ENCODE data around the gene C1orf159. TPM values are rescaled to one million over a fixed set of nuclear protein-coding genes. Genes with fewer than 3 reads are reported as not detected.
A peak's percentile ranks its signal among the peaks of the same experiment; 100 is the strongest.

Gene C1orf159
- total and polyA plus RNA-seq, 9 of the 15 experiments (the other 6 are each of a cell fraction or from before 2014, with no cell fraction given), result 0.28 to 54.9 (median 10.6) TPM

- in situ Hi-C loops (cut with MboI), result no loop called here
Measured at GRCh38 chr1:1085171-1085841, 30.6 kb downstream of the C1orf159 start.

GRCh38 chr1:1084372-1085170, 31.3 kb downstream of the C1orf159 start:
- peaks cover 24% of the 10 kb centered on the region; the same call in 1 of the 3 replicates for H3K36me3 ChIP-seq (ENCODE audit: control insufficient read depth, insufficient read depth, low read length)
- ChIA-PET POLR2A (no interaction called here), CTCF (ENCODE audit: low intra/inter-chr PET ratio) (no interaction called here)
- H3K4me1 ChIP-seq (replicated peaks in 1 of 2; ENCODE audit: control insufficient read depth in 2 of 2, insufficient read depth in 2 of 2, low read length in 2 of 2), result peaks cover 8 to 85% of the 10 kb centered on the region in 2 experiments
- in situ Hi-C loops (cut with MboI), result no loop called here
- no peaks in the 10 kb centered on the region for H3K27me3 ChIP-seq (ENCODE audit: control insufficient read depth in 2 of 2, insufficient read depth in 2 of 2, low read length in 2 of 2)
- BruUV-seq (replicated peaks), result no TSS peak
- H3K79me2 ChIP-seq (ENCODE audit: control insufficient read depth, insufficient read depth, low read length), result no peaks in the 10 kb centered on the region
- no peak overlapping the region for H2AFZ ChIP-seq (ENCODE audit: low read depth, low read length)
- H3K9me3 ChIP-seq (replicated peaks; ENCODE audit: control insufficient read depth, insufficient read depth, low read depth, low read length), result no peaks in the 10 kb centered on the region; the same call in 1 of the 2 replicates
- H3K9ac ChIP-seq (ENCODE audit: insufficient read depth in 1 of 2, low read depth in 2 of 2, low read length in 2 of 2), result no peak overlapping the region; a peak in 1 of 4 replicates
- ATAC-seq (no peak), DNase-seq (ENCODE audit: extremely low read depth in 1 of 4, low spot score in 3 of 4) (no peak), FAIRE-seq (no peak)
- intact Hi-C loops (cut with micrococcal nuclease), result no loop called here
- TF ChIP-seq PTBP1 (IDR thresholded peaks at IDR 0.05; ENCODE audit: low read depth, low read length), result no peak
- no peak for TF ChIP-seq PRPF4 (IDR thresholded peaks at IDR 0.05; ENCODE audit: insufficient read depth, low read depth, low read length, poor library complexity, severe bottlenecking)
- TF ChIP-seq TGIF2 (CRISPR knock-in tag; IDR thresholded peaks at IDR 0.05), result no peak
- TF ChIP-seq POLR2G (IDR thresholded peaks at IDR 0.05; ENCODE audit: low read depth, low read length), result peak; percentile 51; the same call in 1 of the 2 replicates
- peaks cover 2% of the 10 kb centered on the region for H3K9me1 ChIP-seq (ENCODE audit: control insufficient read depth, insufficient read depth, low read length)
- H3K27ac ChIP-seq (ENCODE audit: extremely low read depth, low read depth, low read length), result no peak overlapping the region
- H3K4me3 ChIP-seq, result no peak overlapping the region
- no peaks in the 10 kb centered on the region for H4K20me1 ChIP-seq (replicated peaks; ENCODE audit: control insufficient read depth, insufficient read depth, low read length)
- H3K4me2 ChIP-seq (ENCODE audit: insufficient read depth, low read length), result no peak overlapping the region
- WGBS (ENCODE audit: insufficient coverage, low coverage, missing lambda C conversion rate), result 90% methylated on average over 35 of the region's 38 CpGs

More at GRCh38 chr1:1085171-1085841, 30.6 kb downstream of the C1orf159 start:
- intact Hi-C loops (cut with micrococcal nuclease), result no loop called here
- TF ChIP-seq POLR2G (IDR thresholded peaks at IDR 0.05; ENCODE audit: low read depth, low read length), result 0 out of 2 replicates have a peak, but pooled peaks have one; percentile 40
- no peak for TF ChIP-seq PCBP1 (IDR thresholded peaks at IDR 0.05; ENCODE audit: low read depth, low read length, poor library complexity, severe bottlenecking)
- Histone ChIP-seq H3K79me2 (ENCODE audit: control insufficient read depth, insufficient read depth, low read length) (no peaks in the 10 kb centered on the region), H3K36me3 (ENCODE audit: control insufficient read depth, insufficient read depth, low read length) (peaks cover 24% of the 10 kb centered on the region; the same call in 1 of the 3 replicates), H3K9me1 (ENCODE audit: control insufficient read depth, insufficient read depth, low read length) (peaks cover 2% of the 10 kb centered on the region), H3K9me3 (replicated peaks; ENCODE audit: control insufficient read depth, insufficient read depth, low read depth, low read length) (no peaks in the 10 kb centered on the region), H3K27me3 (ENCODE audit: control insufficient read depth in 2 of 2, insufficient read depth in 2 of 2, low read length in 2 of 2) (no peaks in the 10 kb centered on the region), H2AFZ (ENCODE audit: low read depth, low read length) (no peak overlapping the region), H3K27ac (ENCODE audit: extremely low read depth, low read depth, low read length) (no peak overlapping the region), H4K20me1 (replicated peaks; ENCODE audit: control insufficient read depth, insufficient read depth, low read length) (no peaks in the 10 kb centered on the region), H3K4me2 (ENCODE audit: insufficient read depth, low read length) (no peak overlapping the region), H3K9ac (ENCODE audit: insufficient read depth in 1 of 2, low read depth in 2 of 2, low read length in 2 of 2) (no peak overlapping the region; a peak in 1 of 4 replicates), H3K4me3 (no peak overlapping the region), H3K4me1 (replicated peaks in 1 of 2; ENCODE audit: control insufficient read depth in 2 of 2, insufficient read depth in 2 of 2, low read length in 2 of 2) (peaks cover 2 to 85% of the 10 kb centered on the region in 2 experiments)
- CTCF ChIA-PET (ENCODE audit: low intra/inter-chr PET ratio), result no interaction called here
- DNase-seq (ENCODE audit: extremely low read depth in 1 of 4, low spot score in 3 of 4) (no peak), ATAC-seq (no peak), FAIRE-seq (no peak)
- 87% methylated on average over 20 of the region's 30 CpGs for WGBS (ENCODE audit: insufficient coverage, low coverage, missing lambda C conversion rate)
- BruUV-seq (replicated peaks), result no TSS peak
- POLR2A ChIA-PET, result no interaction called here
